ENCODE data around the gene B3GALNT2.
A peak's percentile ranks its signal among the peaks of the same experiment; 100 is the strongest.

Gene B3GALNT2

DNA sequence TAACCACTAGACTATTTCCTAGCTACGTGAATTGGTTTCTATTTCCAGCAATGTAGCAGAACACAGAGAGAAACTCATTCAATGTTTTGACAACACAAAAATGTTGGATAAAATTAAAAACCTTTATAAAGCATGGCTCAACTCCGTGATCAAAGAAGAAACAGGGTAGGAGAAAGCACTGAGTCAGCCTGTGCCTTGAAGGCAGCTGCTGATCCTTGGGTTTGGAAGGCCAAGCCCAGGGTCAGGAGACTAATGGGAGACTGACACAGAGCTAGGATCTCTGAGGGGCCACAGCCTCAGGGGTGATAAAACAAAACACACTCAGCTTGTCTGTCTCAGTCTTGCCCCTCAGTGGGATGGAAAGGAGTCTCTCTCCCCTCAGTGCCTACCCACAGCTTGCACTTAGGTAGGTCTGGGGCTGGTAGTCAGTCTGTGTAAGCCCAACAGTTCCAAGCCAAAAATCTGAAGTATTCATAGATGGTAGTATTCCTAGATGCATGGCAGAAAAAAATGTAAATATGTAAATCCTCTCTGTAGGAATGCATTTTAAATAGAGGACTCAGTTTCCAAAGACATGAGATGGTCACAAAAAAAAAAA lies 53.3 kb downstream of the B3GALNT2 start:
- DNase-seq = no peak

DNA sequence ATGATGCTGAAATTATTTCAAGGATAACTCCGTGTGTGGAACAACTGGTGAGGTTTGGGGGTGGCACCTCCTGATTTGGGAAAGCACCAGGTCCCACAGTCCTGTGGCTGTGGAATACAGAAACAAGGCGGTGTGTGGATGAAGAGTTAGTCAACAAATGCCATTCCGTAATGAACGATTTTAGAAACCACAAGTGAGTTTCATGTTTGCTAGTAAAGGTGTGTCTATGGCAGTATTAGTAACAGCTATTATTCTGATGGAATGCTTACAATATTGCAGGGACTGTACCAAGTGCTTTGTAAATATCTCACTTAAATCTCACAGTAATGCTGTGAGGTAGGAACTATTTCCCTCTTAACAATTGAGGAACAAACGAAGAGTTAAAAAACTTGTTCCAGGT lies 53.8 kb downstream of the B3GALNT2 start:
- DNase-seq = no peak

DNA sequence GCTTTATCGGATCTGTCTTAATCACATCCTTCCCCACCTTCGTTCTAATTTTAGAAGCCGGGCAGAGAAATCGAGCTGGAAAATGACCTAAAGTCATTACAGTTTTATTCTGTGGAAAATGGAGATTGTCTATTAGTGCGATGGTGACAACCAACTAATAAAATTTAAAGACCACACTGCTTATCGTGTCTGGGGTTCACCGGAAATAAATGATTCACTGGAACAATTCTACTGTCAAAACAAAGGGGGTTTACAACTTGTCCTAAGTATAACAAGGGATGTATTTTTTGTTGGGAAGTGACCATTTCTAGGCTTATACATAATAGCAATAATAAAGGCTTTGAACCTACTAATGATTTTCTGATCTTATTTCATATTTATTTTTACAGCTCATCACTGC lies 55.6 kb downstream of the B3GALNT2 start:
- no peak for DNase-seq

DNA sequence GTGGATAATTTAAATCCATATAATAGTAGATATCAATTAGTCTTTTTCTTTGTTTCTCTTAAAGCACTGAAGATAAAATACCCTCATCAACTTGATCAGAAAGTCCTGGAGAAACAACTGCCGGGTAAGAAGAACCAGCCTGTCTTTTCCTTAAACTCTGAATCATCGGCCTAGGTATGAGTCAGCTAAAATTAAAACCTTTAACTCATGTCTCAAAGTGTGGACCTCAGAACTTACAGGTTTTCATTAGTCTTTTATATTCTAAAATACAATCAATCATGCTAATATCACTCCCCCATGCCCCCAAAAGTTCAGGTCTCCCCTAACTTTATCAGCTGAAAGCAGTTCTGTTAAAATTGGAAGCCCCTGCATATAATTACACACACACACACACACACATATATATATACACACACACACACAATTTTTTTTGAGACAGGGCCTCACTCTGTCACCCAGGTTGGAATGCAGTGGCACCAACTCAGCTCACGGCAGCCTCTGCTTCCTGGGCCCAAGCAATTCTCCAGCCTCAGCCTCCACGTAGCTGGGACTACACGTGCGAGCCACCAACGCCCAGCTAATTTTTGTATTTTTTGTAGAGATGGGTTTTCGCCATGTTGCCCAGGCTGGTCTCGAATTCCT lies 61.3 kb downstream of the B3GALNT2 start:
- peak; percentile 11 for DNase-seq

DNA sequence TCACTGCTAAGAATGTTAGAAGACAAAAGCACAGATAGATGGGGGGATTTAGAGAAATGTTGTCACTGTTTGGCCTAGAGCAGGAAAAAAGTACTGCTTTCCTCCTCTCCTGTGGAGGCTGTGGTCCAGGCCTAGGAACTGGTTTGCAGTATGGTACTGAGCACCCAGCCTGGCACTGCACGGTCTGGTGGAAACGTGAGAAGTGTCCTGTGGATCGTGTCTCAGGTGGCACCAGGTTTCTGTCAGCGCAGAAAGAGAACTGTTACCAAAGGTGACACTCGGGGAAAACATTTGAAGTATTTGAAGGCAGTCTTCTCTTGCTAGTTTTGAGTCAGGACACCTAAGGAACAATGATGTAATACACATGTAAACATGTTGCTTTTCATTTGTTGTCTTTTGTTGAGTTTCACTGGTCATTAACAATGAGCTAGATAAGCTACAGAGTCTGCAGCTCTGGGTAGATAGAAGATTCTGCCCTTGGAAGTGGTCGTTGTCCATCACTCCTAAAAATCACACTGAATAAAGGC lies 63.0 kb downstream of the B3GALNT2 start:
- DNase-seq = no peak

DNA sequence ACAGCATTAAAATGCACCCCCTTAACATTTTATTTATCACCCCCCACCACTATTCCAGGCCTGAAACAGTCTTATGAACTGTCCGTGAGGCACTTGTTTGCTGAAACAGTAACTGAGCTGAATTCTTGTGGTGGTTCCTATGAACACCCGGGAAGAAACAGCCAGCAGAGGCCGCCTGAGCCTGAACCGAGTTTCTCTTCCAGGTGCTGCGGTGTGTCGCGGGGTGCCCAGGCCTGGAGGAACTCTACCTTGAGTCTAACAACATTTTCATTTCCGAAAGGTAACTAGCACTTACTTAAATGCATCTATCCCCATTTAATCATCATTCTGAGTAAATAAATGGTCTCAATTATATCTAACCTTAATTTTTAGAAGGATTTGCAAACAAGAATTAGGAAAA lies 70.3 kb downstream of the B3GALNT2 start:
- no peak for DNase-seq

DNA sequence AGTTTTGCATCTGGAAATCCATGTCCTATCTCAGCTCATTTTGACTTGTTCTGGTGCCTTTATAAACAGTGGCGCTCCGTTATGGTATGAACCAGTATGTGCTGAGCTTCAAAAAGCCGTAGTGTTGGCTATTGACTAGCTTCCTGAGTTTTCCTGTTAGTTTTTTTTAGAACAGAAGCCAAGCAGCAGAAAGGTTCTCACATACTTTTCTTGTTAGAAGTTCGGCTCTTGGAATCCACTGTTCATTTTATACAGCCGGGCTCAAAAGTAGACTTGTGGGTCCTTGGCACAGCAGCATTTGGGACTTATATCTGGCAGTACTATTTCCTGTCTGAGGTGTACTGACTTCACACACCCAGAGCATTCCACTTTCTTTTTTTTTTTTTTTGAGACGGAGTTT lies 73.3 kb downstream of the B3GALNT2 start:
- DNase-seq = no peak

DNA sequence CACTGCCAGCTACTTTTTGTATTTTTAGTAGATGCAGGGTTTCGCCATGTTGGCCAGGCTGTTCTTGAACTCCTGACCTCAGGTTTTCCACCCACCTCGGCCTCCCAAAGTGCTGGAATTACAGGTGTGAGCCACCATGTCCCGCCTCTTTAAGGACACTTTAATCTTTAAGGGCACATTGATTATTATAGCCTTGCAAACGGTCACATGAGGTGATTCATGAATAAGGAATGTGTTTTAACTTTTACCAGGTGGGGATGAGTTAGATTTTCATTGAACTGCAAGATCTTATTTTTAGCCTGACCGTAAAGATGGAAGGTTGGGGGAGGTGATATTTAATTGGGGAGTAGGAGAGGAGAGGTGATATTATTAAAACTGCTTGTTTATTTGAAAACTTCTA lies 75.1 kb downstream of the B3GALNT2 start:
- no peak for DNase-seq

DNA sequence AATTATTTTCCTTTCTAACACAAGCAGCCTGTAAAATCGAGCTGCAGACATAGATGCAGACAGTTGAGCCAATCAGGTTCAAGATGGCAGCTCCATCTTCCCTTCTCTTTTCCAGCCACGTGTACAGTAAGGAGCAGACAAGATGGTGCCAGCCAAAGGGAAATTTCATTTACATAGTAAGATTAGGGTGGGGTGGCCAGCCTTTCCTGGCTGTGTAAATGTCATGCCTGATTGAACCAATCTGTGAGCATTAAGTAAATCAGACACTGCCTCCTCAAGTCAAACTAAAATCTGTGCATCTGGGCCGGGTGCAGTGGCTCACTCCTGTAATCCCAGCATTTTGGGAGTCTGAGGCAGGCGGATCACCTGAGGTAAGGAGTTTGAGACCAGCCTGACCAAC lies 76.8 kb downstream of the B3GALNT2 start:
- DNase-seq = no peak

DNA sequence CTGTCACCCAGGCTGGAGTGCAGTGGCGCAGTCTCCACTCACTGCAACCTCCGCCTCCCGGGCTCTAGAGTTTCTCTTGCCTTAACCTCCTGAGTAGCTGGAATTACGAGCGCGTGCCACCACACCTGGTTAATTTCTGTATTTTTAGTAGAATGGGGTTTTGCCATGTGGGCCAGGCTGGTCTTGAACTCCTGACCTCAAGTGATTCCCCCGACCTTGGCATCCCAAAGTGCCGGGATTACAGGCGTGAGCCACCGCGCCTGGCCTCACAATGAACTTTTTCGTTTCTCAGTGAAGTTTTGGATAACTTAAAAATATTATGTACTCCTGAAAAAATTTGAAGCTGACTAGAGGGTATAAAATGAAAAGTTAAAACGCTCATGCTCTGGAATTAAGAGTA lies 77.6 kb downstream of the B3GALNT2 start:
- DNase-seq = no peak

DNA sequence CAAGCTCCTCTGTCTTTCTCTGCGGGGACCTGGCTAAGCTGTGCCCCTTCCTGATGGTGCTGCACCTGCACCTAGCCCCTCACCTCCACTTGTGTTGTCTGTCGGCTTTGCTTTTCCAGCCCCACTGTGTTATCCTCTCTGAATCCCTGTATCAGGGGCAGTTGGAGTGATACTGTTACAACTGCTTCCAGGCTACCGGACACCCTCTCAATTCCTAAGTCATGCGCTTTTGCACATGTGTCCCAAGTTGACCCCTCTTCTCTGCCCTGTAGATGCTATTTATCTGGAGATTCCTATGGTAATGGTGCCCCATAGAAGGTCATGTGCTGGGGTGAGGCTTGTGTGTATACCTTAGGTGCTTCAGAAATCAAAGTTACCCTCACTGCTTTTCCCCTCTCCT lies 78.1 kb downstream of the B3GALNT2 start:
- DNase-seq = no peak

DNA sequence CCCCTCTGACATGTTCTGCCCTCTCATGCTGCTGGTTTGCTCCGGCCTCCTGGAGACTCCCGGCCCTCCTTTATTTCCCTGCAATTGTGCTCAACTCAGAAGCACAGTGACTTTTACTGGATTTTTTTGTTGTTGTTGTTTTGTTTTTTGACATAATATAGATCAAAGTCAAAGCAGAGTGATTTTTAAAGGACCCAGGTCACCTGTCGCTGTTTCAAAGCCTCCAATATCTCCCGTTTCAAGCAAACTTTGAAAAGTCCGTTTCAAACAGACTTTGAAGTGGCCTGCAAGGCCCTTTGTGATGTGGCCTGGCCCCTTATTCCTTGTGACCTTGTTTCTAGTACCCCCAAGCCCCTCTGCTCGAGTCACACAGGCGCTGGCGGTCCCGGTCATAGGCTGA lies 78.9 kb downstream of the B3GALNT2 start:
- no peak for DNase-seq

DNA sequence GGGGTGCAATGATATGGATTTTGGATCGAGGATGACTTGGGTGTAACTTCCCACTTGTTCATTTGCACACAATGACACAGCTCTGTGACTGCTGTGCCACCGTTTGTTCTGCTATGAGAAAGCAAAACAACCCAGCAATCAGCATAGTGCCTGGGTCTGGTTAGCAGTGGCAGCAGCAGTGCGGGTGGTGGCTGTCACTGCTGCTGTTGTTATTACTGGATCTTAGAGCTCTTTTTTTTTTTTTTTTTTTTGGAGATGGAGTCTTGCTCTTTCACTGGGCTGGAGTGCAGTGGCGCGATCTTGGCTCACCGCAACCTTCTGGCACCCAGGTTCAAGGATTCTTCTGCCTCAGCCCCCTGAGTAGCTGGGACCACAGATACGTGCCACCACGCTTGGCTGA lies 80.2 kb downstream of the B3GALNT2 start:
- no peak for DNase-seq

DNA sequence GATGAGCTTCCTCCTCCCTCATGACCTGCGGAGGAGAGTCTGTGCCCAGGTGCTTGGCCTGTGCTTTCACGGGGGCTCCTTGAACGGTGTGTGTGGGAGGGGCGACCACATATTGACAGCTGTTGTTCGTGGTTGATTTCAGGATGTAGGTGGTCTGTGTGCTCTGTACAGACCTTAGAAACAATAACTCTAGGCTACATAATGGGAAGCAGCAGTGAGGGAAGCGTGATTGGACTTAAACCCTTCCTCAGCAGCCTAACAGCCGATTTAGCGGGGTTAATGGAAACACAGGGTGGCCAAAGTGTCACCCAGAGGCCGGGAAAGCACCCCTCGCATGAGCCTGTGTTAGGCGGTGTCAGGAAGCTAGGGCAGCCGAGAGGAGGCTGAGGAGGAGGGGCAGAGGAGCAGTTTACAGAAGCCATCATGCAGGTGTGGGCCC lies 81.0 kb downstream of the B3GALNT2 start:
- no peak for DNase-seq

DNA sequence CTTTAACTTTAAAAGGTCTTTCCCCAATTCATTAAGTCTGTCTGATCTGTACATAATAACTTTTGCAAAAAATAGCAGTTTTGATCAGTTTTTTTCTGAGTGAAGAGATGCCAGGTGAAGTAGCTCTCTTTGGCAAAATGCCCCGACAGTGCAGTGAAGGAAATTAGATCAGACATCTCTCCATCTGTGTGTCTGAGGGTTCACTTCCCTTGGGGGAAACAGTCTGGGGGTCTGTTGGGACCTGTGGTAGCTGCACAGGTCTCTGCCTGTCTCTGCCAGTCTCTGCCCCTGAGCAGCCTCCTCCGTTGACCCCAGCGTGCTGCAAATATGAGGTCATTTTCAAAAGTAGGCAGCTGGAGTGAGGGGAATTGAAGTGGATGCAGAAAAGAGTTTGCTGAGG lies 82.5 kb downstream of the B3GALNT2 start:
- DNase-seq = no peak

DNA sequence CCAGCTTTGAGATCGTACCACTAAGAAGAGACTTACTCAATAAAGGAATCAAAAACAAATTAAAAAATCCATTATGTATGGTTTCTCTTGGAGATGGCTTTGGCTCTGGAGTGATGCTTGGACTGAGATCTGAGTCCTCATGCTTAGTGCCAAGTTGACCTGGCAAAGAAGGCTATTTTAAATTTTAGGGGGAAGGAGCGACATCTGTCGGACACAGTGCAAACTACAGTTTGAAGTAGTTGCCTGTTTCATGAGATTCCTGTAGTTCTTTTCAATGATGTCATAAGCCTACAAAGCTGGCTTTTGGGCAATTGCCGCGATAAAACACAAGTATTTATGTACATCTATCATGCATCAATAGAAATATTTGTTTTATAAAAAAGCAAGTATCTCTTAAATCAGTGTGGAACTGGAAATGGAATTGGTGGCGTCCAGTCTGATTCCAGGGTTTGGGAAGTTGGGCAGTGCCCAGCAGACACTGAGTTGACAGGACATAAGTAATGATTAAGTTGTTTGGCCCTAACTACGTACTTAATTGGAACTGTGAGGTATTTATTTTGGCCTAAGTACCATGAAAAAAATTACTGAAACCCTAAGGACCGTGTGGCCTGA lies 87.1 kb downstream of the B3GALNT2 start:
- peak; percentile 72 for DNase-seq

DNA sequence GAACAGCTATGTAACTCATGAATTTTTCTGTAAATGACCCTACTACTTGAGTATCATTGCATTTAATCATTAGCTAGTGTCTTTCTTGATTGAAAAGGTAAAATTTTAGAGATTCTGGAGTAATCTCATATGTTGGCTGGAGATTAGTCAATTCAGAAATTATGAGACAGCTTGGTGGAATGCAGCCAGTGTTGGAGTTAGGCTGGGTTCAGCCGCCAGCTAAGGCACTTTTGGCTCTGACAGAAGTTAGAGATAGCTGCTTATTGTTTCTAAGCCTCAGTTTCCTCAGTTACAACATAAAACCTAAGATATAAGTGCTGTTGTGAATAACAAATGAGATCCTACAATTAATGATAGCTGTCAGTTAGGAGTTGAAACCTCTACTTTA lies 87.6 kb downstream of the B3GALNT2 start:
- DNase-seq = no peak

DNA sequence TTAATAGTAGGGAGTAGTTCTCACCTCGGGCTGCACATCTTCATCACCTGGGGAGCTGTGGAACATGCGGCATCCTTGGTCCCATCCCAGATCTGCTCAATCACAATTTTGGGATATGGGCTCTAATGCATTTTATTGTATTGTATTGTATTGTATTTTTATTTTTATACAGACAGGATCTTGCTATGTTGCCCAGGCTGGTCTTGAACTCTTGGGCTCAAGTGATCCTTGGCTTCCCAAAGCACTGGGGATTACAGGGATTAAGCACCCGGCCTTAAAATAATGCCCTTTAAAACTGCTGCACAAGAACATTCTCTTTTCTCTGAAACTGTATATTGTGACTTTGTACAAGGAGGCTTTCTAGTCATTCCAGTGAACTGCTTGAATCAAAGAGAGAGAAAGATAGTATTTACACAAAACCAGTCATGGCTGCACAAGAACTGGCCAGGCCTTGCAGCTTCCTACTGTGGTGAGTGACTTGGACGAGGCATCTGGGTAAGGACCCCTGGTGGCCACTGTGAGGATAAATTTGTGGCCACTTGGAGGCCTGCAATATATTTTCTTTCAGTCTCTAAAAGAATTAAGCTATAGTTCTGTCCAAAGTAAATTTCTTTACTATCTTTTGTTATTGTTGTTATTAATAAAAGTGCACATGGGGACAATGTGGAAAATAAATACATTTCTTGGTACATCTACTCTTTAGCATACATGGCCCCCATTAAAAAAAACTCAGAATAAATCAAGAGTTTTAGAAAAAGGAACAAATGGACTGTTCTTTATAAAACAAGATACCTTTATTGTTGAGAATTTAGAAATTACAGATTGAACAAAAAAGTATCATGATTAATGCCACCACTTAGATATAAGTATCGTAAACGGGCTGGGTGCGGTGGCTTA lies 89.0 kb downstream of the B3GALNT2 start:
- DNase-seq = peak; percentile 71

DNA sequence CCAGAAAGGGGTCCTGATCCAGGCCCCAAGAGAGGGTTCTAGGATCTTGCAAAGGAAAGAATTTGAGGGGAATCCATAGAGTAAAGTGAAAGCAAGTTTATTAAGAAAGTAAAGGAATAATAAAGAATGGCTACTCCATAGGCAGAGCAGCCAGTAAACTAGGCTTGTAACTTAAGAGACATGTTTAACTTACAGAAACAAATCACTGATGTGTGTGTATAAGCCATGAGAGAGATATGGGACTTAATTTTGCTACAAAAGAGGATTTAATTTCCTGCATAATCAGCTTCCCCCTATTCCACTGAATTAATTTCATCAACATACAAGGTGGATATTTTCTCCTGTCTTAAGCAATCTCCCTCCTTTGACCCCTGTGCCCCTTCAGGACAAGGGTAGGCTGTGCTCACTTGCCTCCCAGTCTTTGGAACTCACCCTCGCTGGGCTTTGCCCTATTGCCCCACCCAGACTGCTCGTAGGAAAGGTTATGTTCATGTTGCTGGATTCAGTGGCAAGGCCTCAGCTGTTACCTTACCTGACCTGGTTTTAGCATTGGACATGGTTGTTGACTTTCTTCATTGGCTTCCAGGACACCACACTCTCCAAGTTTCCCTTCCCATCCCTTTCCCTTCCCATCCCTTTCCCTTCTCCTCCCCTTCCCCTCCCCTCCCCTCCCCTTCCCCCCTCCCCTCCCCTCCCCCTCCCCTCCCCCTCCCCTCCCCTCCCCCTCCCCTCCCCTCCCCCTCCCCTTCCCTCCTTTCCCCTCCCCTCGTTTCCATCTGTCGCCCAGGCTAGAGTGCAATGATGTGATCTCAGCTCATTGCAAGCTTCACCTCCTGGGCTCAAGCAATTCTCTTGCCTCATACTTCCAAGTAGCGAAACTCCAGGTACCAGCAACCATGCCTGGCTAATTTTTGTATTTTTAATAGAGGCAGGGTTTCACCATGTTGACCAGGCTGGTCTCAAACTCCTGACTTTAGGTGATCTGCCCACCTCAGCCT lies 92.5 kb downstream of the B3GALNT2 start:
- DNase-seq = no peak

DNA sequence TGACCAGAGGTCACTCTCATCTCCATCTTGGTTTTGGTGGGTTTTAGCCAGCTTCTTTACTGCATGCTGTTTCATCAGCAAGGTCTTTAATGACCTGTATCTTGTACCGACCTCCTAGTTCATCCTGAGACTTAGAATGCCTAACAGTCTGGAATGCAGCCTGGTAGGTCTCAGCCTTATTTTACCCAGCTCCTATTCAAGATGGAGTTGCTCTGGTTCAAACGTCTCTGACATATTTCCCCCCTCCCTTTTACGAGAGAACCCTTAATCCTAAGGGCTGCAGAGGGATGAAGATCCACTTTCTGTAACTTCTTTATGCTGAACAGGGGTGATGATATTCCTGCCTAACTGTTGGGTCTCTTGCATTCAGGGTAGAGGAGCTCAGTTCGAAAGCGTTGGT lies 93.8 kb downstream of the B3GALNT2 start:
- no peak for DNase-seq

DNA sequence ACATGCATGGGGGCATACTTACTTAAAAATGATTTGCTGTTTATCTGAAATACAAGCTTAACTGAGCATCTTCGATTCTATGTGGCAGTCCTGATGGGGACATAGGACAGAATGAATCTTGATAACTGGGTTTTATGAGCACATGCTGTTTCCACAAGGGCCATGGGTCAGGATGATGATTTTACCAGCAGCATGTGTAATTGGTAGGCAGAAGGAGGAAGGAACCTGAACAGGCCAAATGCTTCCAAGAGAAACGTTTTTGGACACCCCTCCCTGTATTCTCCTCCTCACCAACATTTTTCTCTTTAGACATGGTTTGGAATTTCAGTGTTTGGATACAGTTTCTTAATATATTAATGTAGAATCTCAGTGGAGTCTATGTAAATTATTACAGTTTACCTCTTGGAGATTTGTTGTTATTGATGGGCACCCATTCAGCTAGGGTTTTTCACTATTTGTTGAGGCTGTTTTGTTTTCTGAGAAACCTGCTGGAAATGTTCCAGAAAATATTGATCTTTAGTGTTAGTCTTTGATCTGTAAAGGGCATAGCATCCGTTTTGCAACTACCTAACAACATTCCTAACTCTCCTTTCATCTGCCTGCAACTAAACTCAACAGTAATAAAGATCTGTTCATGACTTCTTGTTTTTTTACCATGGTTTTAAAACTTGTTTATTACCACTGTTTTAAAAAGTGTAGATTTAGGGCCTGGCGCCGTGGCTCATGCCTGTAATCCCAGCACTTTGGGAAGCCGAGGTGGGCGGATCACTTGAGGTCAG lies 95.0 kb downstream of the B3GALNT2 start:
- DNase-seq = no peak

Measured in suppressor macrophage treated with lipopolysaccharide for 4 hours (primary cell).